Effector CD8-positive, alpha-beta T cell (primary cell): ENCODE data around the gene LEF1.
A peak's percentile ranks its signal among the peaks of the same experiment; 100 is the strongest.

Experiments
- DNase-seq: peaks from one replicate; lab custom pipeline; 2025; lab: John Stamatoyannopoulos, UW

Gene LEF1

GRCh38 chr4:108113229-108113628 is 55.5 kb downstream of the LEF1 start:
- peak; percentile 33 for DNase-seq

- no peak for DNase-seq
Measured at GRCh38 chr4:108111781-108112180, 57.0 kb downstream of the LEF1 start.

- no peak for DNase-seq
Measured at GRCh38 chr4:108110450-108110849, 58.3 kb downstream of the LEF1 start.

GRCh38 chr4:108109997-108110416 is 58.7 kb downstream of the LEF1 start:
- no peak for DNase-seq

GRCh38 chr4:108109111-108109510 is 59.6 kb downstream of the LEF1 start:
- DNase-seq = no peak

GRCh38 chr4:108107729-108108382 is 60.9 kb downstream of the LEF1 start:
- DNase-seq = no peak

- DNase-seq = no peak
Measured at GRCh38 chr4:108107101-108107500, 61.6 kb downstream of the LEF1 start.

GRCh38 chr4:108106186-108106585 is 62.5 kb downstream of the LEF1 start:
- no peak for DNase-seq

- no peak for DNase-seq
Measured at GRCh38 chr4:108103099-108103862, 65.5 kb downstream of the LEF1 start.

- no peak for DNase-seq
Measured at GRCh38 chr4:108100827-108101226, 67.9 kb downstream of the LEF1 start.

GRCh38 chr4:108099838-108100237 is 68.9 kb downstream of the LEF1 start:
- DNase-seq = no peak

GRCh38 chr4:108097990-108098553 is 70.7 kb downstream of the LEF1 start:
- no peak for DNase-seq

GRCh38 chr4:108094923-108095482 is 73.7 kb downstream of the LEF1 start:
- DNase-seq = no peak

- DNase-seq = no peak
Measured at GRCh38 chr4:108094131-108094530, 74.6 kb downstream of the LEF1 start.

GRCh38 chr4:108092288-108092687 is 76.4 kb downstream of the LEF1 start:
- no peak for DNase-seq

GRCh38 chr4:108087293-108087967 is 81.3 kb downstream of the LEF1 start:
- DNase-seq = no peak

GRCh38 chr4:108081256-108081655 is 87.5 kb downstream of the LEF1 start:
- DNase-seq = peak; percentile 2

GRCh38 chr4:108080747-108081146 is 88.0 kb downstream of the LEF1 start:
- peak; percentile 31 for DNase-seq

GRCh38 chr4:108078024-108078733 is 90.6 kb downstream of the LEF1 start:
- DNase-seq = no peak

GRCh38 chr4:108072300-108072699 is 96.4 kb downstream of the LEF1 start:
- peak; percentile 64 for DNase-seq

- no peak for DNase-seq
Measured at GRCh38 chr4:108070775-108071174, 98.0 kb downstream of the LEF1 start.

- no peak for DNase-seq
Measured at GRCh38 chr4:108068442-108068841, 100.3 kb downstream of the LEF1 start.
